IPS-NIHi7 (cell line): ENCODE data around the gene CTSE.

Experiments used
- DNase-seq: peaks from one replicate; pipeline ENCODE4 v3.0.0; 2012; ENCODE audit warnings: mixed read lengths; ENCODE audit errors: extremely low spot score

CTSE gene

GRCh38 chr1:205991237-205991636 lies 32.5 kb downstream of the CTSE start:
- no peak for DNase-seq

GRCh38 chr1:205990226-205990625 lies 33.5 kb downstream of the CTSE start:
- DNase-seq = no peak

GRCh38 chr1:205989786-205990185 lies 33.9 kb downstream of the CTSE start:
- DNase-seq = no peak

GRCh38 chr1:205988585-205988995 lies 35.1 kb downstream of the CTSE start:
- no peak for DNase-seq

- no peak for DNase-seq
Observed at GRCh38 chr1:205986861-205987260, 36.8 kb downstream of the CTSE start.

GRCh38 chr1:205986292-205986691 lies 37.4 kb downstream of the CTSE start:
- no peak for DNase-seq

GRCh38 chr1:205985330-205986005 lies 38.2 kb downstream of the CTSE start:
- no peak for DNase-seq

GRCh38 chr1:205983925-205984725 lies 39.6 kb downstream of the CTSE start:
- peak; percentile 82 for DNase-seq

GRCh38 chr1:205981257-205981656 lies 42.4 kb downstream of the CTSE start:
- DNase-seq = no peak

- no peak for DNase-seq
Observed at GRCh38 chr1:205980237-205980870, 43.3 kb downstream of the CTSE start.

- no peak for DNase-seq
Observed at GRCh38 chr1:205979301-205979700, 44.4 kb downstream of the CTSE start.

- no peak for DNase-seq
Observed at GRCh38 chr1:205978676-205979075, 45.0 kb downstream of the CTSE start.

- DNase-seq = peak; percentile 82
Observed at GRCh38 chr1:205977402-205978014, 46.2 kb downstream of the CTSE start.

- no peak for DNase-seq
Observed at GRCh38 chr1:205976708-205977401, 46.8 kb downstream of the CTSE start.

GRCh38 chr1:205976036-205976435 lies 47.7 kb downstream of the CTSE start:
- DNase-seq = no peak

- DNase-seq = no peak
Observed at GRCh38 chr1:205975387-205975998, 48.2 kb downstream of the CTSE start.

- no peak for DNase-seq
Observed at GRCh38 chr1:205974712-205975111, 49.0 kb downstream of the CTSE start.

- DNase-seq = no peak
Observed at GRCh38 chr1:205973377-205974232, 50.1 kb downstream of the CTSE start.

- DNase-seq = no peak
Observed at GRCh38 chr1:205972491-205973168, 51.1 kb downstream of the CTSE start.

GRCh38 chr1:205972081-205972480 lies 51.6 kb downstream of the CTSE start:
- no peak for DNase-seq
